Measurements from ENCODE around the gene FKBP2.
A peak's percentile ranks its signal among the peaks of the same experiment; 100 is the strongest.

FKBP2 gene

DNA sequence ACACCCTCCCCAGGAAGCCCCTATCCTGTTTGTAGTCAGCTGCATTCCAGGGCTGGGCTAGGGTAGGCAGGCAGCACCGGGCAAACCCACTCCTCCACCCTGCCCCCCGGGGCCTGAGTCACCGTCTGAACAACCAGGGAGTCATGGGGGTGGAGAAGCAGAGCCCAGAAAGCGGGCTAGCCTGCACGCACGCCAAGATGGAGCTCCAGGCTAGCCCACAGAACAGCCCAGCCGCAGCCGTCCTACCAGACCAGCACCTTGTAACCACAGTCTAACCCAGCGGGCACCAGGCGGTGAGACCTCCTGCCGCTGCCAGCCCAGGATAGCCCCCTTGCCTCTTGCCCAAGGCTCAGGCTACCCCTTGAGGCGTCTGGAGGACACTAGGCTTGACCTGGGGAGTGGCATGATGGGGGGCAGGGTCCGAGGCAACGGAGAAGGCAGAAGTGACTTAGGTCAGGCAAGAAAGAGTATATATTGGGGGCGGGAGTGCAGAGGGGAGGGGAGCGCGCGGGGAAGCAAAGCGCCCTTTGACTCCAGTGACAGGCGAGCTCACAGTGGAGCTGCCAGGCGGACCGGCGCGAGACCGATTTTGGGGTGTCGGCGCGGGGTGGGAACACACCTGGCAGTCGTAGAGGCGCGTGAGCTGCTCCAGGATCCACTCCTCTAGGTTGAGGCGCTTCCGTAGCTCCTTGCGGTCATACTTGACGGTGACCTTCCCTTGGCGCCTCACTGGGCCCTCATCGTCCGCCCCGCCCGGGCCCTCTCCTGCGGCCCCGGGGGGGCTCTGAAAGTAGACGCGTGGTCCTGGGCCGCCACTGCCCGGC, 5.1 kb downstream of the FKBP2 start:
- TF ChIP-seq GATA2 (IDR thresholded peaks at IDR 0.05; ENCODE audit: low read depth, low read length) (no peak), GATA3 (IDR thresholded peaks at IDR 0.05; ENCODE audit: low read depth, low read length) (no peak)

- no peak for TF ChIP-seq GATA3 (IDR thresholded peaks at IDR 0.05; ENCODE audit: low read depth, low read length)
- TF ChIP-seq GATA2 (IDR thresholded peaks at IDR 0.05; ENCODE audit: low read depth, low read length) = no peak
These were observed 6.2 kb downstream of the FKBP2 start, which contains the start of gene PPP1R14B for GRCh38 chr11:64246871-64247728. PPP1R14B (minus strand) TSS chr11:64246943; CDS start chr11:64246673, 270 bp downstream.

DNA sequence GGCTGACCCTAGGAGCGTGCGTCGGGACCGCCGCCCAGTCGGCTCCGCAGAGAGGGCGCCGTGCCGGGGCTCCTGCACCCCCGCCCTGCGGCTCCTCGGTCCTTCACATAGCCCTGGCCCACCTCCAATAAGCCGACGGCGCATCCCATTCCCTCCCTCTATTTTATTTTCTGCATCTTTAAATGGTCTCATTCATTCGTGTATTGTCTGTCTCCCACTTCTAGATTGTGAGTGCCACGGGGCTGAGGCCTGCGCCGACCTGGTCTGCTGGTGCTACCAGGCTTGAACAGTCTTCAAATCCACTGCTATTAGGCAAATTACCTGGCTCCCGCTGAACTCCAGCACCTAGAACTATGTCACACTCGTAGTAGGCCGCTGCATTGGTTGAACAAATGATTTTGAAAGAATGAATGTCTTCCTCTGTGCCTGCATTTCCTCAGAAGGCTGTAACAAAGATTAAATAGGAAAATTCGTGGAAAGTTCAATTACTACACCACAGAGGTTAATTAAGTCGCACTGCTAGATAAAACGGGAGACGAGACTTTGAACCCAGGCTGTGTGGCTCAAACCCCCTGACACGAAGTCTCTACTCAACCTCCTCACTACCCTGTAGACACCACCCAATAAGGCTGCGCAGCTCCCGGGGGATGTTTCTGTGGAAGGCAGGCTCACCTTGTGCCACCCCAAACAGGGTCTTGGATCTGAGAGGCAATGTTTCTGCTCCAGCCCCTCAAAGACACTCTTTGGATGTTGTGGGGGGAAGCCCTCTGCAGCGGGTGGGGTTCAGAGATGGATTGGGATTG, 7.0 kb downstream of the FKBP2 start:
- no peak for TF ChIP-seq GATA3 (IDR thresholded peaks at IDR 0.05; ENCODE audit: low read depth, low read length)
- no peak for TF ChIP-seq GATA2 (IDR thresholded peaks at IDR 0.05; ENCODE audit: low read depth, low read length)

- TF ChIP-seq GATA3 (IDR thresholded peaks at IDR 0.05; ENCODE audit: low read depth, low read length) (no peak), GATA2 (IDR thresholded peaks at IDR 0.05; ENCODE audit: low read depth, low read length) (no peak)
These were observed 7.7 kb downstream of the FKBP2 start for GRCh38 chr11:64248578-64248977.

DNA sequence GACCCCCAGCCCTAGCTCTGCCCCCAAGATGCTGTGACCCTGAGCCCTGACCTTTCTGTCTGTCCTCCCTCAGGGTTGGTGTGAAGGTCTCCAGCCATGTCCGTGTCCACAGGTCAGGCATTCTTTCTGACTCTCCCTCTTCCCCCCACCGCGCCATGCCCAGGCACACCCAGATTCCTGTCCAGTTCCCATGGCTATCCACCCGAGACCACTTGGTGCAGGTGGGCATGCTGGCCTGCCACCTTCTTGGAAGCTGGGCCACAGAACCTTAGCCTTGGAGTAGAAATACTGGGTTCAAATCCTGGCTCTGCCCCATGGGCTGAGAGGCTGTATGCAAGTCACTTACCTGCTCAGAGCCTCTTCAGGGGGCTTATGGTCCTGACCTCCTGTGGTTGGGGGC, 8.1 kb downstream of the FKBP2 start:
- TF ChIP-seq GATA2 (IDR thresholded peaks at IDR 0.05; ENCODE audit: low read depth, low read length) (no peak), GATA3 (IDR thresholded peaks at IDR 0.05; ENCODE audit: low read depth, low read length) (no peak)

GRCh38 chr11:64249563-64250414, 8.9 kb downstream of the FKBP2 start:
- TF ChIP-seq GATA2 (IDR thresholded peaks at IDR 0.05; ENCODE audit: low read depth, low read length) = peak; percentile 36; the same call in 1 of the 2 replicates
- no peak for TF ChIP-seq GATA3 (IDR thresholded peaks at IDR 0.05; ENCODE audit: low read depth, low read length)

DNA sequence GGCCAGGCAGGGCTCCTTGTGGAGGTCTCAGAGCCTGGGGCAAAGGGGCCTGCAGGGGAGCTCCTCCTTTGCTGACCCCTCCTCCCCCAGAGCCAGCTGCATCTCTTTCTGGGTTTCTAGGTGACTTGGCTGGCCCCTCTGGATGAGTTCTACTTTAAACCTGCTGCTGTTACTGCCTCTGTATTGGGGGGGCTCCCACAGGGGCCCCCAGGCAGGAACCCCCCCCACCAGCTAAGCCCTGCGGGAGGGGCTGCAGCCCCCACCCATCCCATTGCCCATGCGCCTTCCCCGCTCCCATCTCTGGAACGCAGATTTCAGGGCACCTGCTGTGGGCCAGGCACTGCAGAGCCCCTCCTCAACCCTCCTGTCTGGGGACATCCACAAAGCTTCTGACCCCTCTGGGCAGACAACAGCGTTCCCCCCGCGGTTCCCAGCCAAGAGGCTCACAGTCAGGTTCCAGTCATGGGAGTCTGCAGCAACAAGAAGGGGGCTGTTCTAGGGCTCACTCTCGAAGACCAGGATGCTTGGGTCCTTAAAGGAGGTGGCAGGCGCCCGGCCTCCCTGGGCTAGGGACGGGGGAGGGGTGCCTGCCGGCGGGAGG, 9.6 kb downstream of the FKBP2 start:
- no peak for TF ChIP-seq GATA3 (IDR thresholded peaks at IDR 0.05; ENCODE audit: low read depth, low read length)
- TF ChIP-seq GATA2 (IDR thresholded peaks at IDR 0.05; ENCODE audit: low read depth, low read length) = no peak

DNA sequence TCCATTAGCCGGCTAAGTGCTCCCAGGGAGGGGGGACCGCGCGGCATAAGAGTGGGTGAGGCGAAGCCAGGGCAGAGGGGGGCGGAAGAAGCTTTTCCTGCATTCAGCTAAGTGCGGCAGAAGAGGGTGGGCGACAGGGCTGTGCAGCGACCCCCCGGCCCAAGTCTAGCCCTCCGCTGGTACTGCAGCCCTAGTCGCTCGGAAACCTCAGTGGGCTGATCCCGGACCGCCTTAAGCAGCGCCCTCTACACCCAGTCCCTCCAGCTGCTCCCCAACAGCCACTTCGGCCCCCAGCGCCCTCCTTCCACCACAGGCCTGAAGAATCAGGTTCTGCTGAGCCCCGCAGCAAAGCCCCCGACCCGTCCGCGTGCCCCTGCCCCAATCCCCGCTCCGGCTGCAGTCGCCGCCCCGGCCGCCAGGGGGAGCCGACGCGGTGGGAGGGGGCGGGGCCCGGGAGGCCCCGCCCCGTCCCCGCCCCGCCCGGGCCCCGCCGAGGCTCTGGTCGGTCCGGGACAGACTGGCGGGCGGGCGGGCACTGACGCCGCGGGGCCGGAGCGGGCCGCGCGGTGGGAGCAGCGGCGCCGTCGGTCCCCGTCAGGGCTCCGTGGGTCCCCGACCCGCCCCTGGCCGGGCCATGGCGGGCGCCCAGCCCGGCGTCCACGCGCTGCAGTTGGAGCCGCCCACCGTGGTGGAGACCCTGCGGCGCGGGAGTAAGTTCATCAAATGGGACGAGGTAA, 10.3 kb downstream of the FKBP2 start, which contains the start of gene PLCB3:
Gene PLCB3, plus strand, starts transcription at position 515 of the 737 bp plus-strand sequence. Its CDS starts 120 bp downstream, at position 635.
- TF ChIP-seq GATA2 (IDR thresholded peaks at IDR 0.05; ENCODE audit: low read depth, low read length) = no peak
- TF ChIP-seq GATA3 (IDR thresholded peaks at IDR 0.05; ENCODE audit: low read depth, low read length) = no peak

DNA sequence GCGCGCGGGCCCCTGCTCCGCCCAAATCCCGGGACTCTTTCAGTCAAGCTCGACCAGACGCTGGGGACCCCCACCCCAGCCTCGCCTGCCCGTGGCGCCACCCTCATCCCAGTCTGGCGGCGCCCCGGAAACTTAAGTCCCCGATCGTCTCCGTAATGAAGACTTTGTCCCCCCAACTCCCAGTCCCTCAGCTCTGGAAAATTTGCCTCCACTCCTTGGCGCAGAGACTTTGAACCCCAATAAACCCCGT, 10.8 kb downstream of the FKBP2 start:
- TF ChIP-seq GATA2 (IDR thresholded peaks at IDR 0.05; ENCODE audit: low read depth, low read length) (no peak), GATA3 (IDR thresholded peaks at IDR 0.05; ENCODE audit: low read depth, low read length) (no peak)

- TF ChIP-seq GATA2 (IDR thresholded peaks at IDR 0.05; ENCODE audit: low read depth, low read length) = no peak
- TF ChIP-seq GATA3 (IDR thresholded peaks at IDR 0.05; ENCODE audit: low read depth, low read length) = no peak
These were observed 11.3 kb downstream of the FKBP2 start for GRCh38 chr11:64252003-64252872.

- TF ChIP-seq GATA2 (IDR thresholded peaks at IDR 0.05; ENCODE audit: low read depth, low read length) = no peak
- TF ChIP-seq GATA3 (IDR thresholded peaks at IDR 0.05; ENCODE audit: low read depth, low read length) = no peak
These were observed 12.1 kb downstream of the FKBP2 start for GRCh38 chr11:64253043-64253442.
